SK-N-SH (cell line): ENCODE results near the gene ATF4. TPM values are rescaled to one million over a fixed set of nuclear protein-coding genes. Genes with fewer than 3 reads are reported as not detected.

Experiments
- CTCF ChIA-PET: fragments of 300-600, 350-600 bp; formaldehyde crosslinking; extraction: SDS; loops from one replicate; lab custom pipeline; 2021; lab: Yijun Ruan, JAX
- POLR2A ChIA-PET: fragments of 350-600 bp; sonication (Branson Sonifier 250); formaldehyde crosslinking; extraction: SDS; loops from one replicate; lab custom pipeline; 2020; ENCODE audit warnings: antibody characterized with exemption, inconsistent platforms; lab: Yijun Ruan, JAX
- DNase-seq: peaks from one replicate; pipeline ENCODE4 v3.0.0; 2012
- H2AFZ ChIP-seq: fragments of 200-600 bp; sonication (generic); 2 replicates; pipeline ENCODE4 v1.8.1; 2016; ENCODE audit warnings: antibody characterized with exemption, mild to moderate bottlenecking, low read depth
- H3F3A ChIP-seq: fragments of 200-600 bp; sonication (generic); replicated peaks from 2 replicates; pipeline ENCODE3; 2016; ENCODE audit warnings: antibody characterized with exemption, mild to moderate bottlenecking; ENCODE audit not compliant: insufficient read depth
- H3K27ac ChIP-seq, 2 experiments: fragments of 200-500 bp in 1 of 2; fragments of 200-600 bp in 1 of 2; sonication (Bioruptor generic) in 1 of 2; sonication (generic), shearing (Covaris generic) in 1 of 2; 2 replicates each; pipeline versions ENCODE4 v1.5.1 to v1.6.1; 2014 to 2016; ENCODE audit warnings: low read depth in 2 of 2, inconsistent platforms in 1 of 2, low read length in 1 of 2, mild to moderate bottlenecking in 1 of 2, mixed read lengths in 1 of 2
- H3K27me3 ChIP-seq: fragments of 200-600 bp; sonication (generic), shearing (Covaris generic); 2 replicates; pipeline ENCODE4 v1.6.1; 2016; ENCODE audit warnings: mixed run types; ENCODE audit not compliant: insufficient read depth
- H3K36me3 ChIP-seq, 2 experiments: fragments of 200-500 bp in 1 of 2; fragments of 200-600 bp in 1 of 2; sonication (Bioruptor generic) in 1 of 2; sonication (generic) in 1 of 2; replicated peaks in 1 of 2; 2 replicates each; pipeline versions ENCODE3 to v1.5.1; 2014 to 2016; ENCODE audit warnings: low read length in 1 of 2, mild to moderate bottlenecking in 1 of 2; ENCODE audit not compliant: insufficient read depth in 2 of 2, control insufficient read depth in 1 of 2
- H3K4me1 ChIP-seq, 2 experiments: fragments of 200-500 bp in 1 of 2; fragments of 200-600 bp in 1 of 2; sonication (Bioruptor generic) in 1 of 2; sonication (generic), shearing (Covaris generic) in 1 of 2; 2 replicates each; pipeline versions ENCODE4 v1.5.1 to v1.6.1; 2014 to 2016; ENCODE audit warnings: low read depth in 1 of 2, low read length in 1 of 2, mixed run types in 1 of 2; ENCODE audit not compliant: insufficient read depth in 2 of 2, control insufficient read depth in 1 of 2
- H3K4me2 ChIP-seq: fragments of 200-600 bp; sonication (generic), shearing (Covaris generic); 2 replicates; pipeline ENCODE4 v1.6.1; 2017; ENCODE audit warnings: mixed run types
- H3K4me3 ChIP-seq, 2 experiments: fragments of 200-500 bp in 1 of 2; fragments of 200-600 bp in 1 of 2; sonication (Bioruptor generic) in 1 of 2; sonication (generic), shearing (Covaris generic) in 1 of 2; 2 replicates each; pipeline versions ENCODE4 v1.5.1 to v1.8.1; 2014 to 2016; ENCODE audit warnings: low read depth in 2 of 2, inconsistent platforms in 1 of 2, low read length in 1 of 2, mild to moderate bottlenecking in 1 of 2, mixed read lengths in 1 of 2, moderate library complexity in 1 of 2
- H3K79me2 ChIP-seq: fragments of 200-600 bp; sonication (generic); 2 replicates; pipeline ENCODE4 v1.8.1; 2017; ENCODE audit warnings: mild to moderate bottlenecking; ENCODE audit not compliant: insufficient read depth
- H3K9ac ChIP-seq: fragments of 200-600 bp; sonication (generic); 2 replicates; pipeline ENCODE4 v1.6.1; 2017; ENCODE audit warnings: mixed run types
- H3K9me2 ChIP-seq: fragments of 200-600 bp; sonication (generic); 2 replicates; pipeline ENCODE4 v1.6.1; 2017; ENCODE audit warnings: mixed run types
- H3K9me3 ChIP-seq: fragments of 200-600 bp; sonication (generic); 2 replicates; pipeline ENCODE4 v1.6.1; 2017; ENCODE audit warnings: mixed run types, mild to moderate bottlenecking, moderate library complexity
- H4K20me1 ChIP-seq: fragments of 200-600 bp; sonication (generic); 2 replicates; pipeline ENCODE4 v1.6.1; 2017; ENCODE audit warnings: mild to moderate bottlenecking, mixed run types; ENCODE audit not compliant: insufficient read depth
- ELF1 ChIP-seq: IDR thresholded peaks from 2 replicates; pipeline ENCODE4 v1.4.0; 2012
- FOSL2 ChIP-seq: IDR thresholded peaks from 2 replicates; pipeline ENCODE4 v1.4.0; 2012; ENCODE audit warnings: low read depth, mild to moderate bottlenecking, moderate library complexity, borderline replicate concordance
- FOXM1 ChIP-seq: IDR thresholded peaks from 2 replicates; pipeline ENCODE4 v1.4.0; 2012; ENCODE audit warnings: low read depth, mild to moderate bottlenecking
- JUND ChIP-seq: IDR thresholded peaks from 2 replicates; pipeline ENCODE4 v1.4.0; 2012
- MEF2A ChIP-seq: IDR thresholded peaks from 2 replicates; pipeline ENCODE4 v1.4.0; 2012; ENCODE audit warnings: low read depth, borderline replicate concordance
- RAD21 ChIP-seq: IDR thresholded peaks from 2 replicates; pipeline ENCODE4 v1.6.1; 2012; ENCODE audit warnings: mild to moderate bottlenecking, low read length
- RCOR1 ChIP-seq: fragments of 150-350 bp; IDR thresholded peaks from 2 replicates; pipeline ENCODE4 v1.6.1; 2017; ENCODE audit warnings: antibody characterized with exemption, low read length
- RXRA ChIP-seq: IDR thresholded peaks from 2 replicates; pipeline ENCODE4 v1.4.0; 2012; ENCODE audit warnings: low read depth, mild to moderate bottlenecking, borderline replicate concordance
- SMC3 ChIP-seq: IDR thresholded peaks from 2 replicates; pipeline ENCODE4 v1.6.1; 2012; ENCODE audit warnings: low read depth, low read length, improper control_type of control experiment
- TAF1 ChIP-seq: IDR thresholded peaks from 2 replicates; pipeline ENCODE4 v1.6.1; 2012; ENCODE audit warnings: low read depth, mild to moderate bottlenecking, low read length, moderate library complexity, borderline replicate concordance
- TCF12 ChIP-seq: IDR thresholded peaks from 2 replicates; pipeline ENCODE4 v1.4.0; 2012
- TEAD4 ChIP-seq: IDR thresholded peaks from 2 replicates; pipeline ENCODE4 v1.4.0; 2012; ENCODE audit warnings: mild to moderate bottlenecking, borderline replicate concordance; ENCODE audit not compliant: insufficient read depth
- WGBS: methylation state at CpG from one replicate; pipeline ENCODE4 v1.1.6; 2017; ENCODE audit warnings: low lambda C conversion rate; 5-methylcytosine and 5-hydroxymethylcytosine counted together
- polyA plus RNA-seq, 3 experiments: library from polyadenylated mRNA; depleted of rRNA; stranded (reverse); fragments of >200 nt; gene quantifications; 2 replicates each; pipeline ENCODE4 v1.2.3, GENCODE V29; 2012
- TF ChIP-seq, protein P1 (sequence below): IDR thresholded peaks from 2 replicates; pipeline ENCODE4 v1.6.1; 2012; ENCODE audit warnings: mild to moderate bottlenecking, low read depth, low read length, moderate library complexity
- TF ChIP-seq, protein P2 (sequence below): IDR thresholded peaks from 2 replicates; pipeline ENCODE4 v1.4.0; 2012; ENCODE audit warnings: low read depth
- TF ChIP-seq, protein P3 (sequence below): IDR thresholded peaks from 2 replicates; pipeline ENCODE4 v1.4.0; 2012; ENCODE audit warnings: low read depth, borderline replicate concordance
- TF ChIP-seq, protein P4 (sequence below): IDR thresholded peaks from 2 replicates; pipeline ENCODE4; 2012
- TF ChIP-seq, protein P5 (sequence below): fragments of 200-600 bp; sonication (generic); IDR thresholded peaks from 2 replicates; pipeline ENCODE4 v1.6.1; 2017; ENCODE audit warnings: antibody characterized with exemption, mild to moderate bottlenecking, moderate library complexity

Gene ATF4
- polyA plus RNA-seq, 1 of the 3 experiments (the other 2 are of a cell fraction) = 375 TPM

DNA sequence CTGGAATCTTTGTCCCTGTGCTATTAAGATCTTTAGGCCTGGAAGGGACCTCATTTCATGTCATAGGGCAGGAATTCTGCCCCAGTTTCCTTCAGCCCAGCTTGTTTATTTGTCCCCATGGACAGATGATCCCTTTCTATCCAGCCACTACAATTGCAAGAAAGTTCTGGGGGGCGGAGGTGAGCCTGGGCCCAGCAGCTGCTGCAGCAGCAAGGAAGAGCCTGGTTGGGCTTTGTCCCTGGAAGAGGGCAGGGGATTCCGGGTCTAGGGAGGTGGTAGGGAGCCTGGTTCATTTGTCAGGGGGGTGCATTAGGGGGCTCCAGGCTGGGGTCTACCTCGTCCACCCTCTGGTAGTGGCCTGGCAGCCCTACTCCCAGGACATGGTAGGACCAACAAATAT lies 33.8 kb downstream of the ATF4 start (continued):
- TF ChIP-seq, protein P1, sequence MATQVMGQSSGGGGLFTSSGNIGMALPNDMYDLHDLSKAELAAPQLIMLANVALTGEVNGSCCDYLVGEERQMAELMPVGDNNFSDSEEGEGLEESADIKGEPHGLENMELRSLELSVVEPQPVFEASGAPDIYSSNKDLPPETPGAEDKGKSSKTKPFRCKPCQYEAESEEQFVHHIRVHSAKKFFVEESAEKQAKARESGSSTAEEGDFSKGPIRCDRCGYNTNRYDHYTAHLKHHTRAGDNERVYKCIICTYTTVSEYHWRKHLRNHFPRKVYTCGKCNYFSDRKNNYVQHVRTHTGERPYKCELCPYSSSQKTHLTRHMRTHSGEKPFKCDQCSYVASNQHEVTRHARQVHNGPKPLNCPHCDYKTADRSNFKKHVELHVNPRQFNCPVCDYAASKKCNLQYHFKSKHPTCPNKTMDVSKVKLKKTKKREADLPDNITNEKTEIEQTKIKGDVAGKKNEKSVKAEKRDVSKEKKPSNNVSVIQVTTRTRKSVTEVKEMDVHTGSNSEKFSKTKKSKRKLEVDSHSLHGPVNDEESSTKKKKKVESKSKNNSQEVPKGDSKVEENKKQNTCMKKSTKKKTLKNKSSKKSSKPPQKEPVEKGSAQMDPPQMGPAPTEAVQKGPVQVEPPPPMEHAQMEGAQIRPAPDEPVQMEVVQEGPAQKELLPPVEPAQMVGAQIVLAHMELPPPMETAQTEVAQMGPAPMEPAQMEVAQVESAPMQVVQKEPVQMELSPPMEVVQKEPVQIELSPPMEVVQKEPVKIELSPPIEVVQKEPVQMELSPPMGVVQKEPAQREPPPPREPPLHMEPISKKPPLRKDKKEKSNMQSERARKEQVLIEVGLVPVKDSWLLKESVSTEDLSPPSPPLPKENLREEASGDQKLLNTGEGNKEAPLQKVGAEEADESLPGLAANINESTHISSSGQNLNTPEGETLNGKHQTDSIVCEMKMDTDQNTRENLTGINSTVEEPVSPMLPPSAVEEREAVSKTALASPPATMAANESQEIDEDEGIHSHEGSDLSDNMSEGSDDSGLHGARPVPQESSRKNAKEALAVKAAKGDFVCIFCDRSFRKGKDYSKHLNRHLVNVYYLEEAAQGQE = no peak
- TF ChIP-seq JUND (no peak), FOXM1 (no peak), RCOR1 (no peak)

DNA sequence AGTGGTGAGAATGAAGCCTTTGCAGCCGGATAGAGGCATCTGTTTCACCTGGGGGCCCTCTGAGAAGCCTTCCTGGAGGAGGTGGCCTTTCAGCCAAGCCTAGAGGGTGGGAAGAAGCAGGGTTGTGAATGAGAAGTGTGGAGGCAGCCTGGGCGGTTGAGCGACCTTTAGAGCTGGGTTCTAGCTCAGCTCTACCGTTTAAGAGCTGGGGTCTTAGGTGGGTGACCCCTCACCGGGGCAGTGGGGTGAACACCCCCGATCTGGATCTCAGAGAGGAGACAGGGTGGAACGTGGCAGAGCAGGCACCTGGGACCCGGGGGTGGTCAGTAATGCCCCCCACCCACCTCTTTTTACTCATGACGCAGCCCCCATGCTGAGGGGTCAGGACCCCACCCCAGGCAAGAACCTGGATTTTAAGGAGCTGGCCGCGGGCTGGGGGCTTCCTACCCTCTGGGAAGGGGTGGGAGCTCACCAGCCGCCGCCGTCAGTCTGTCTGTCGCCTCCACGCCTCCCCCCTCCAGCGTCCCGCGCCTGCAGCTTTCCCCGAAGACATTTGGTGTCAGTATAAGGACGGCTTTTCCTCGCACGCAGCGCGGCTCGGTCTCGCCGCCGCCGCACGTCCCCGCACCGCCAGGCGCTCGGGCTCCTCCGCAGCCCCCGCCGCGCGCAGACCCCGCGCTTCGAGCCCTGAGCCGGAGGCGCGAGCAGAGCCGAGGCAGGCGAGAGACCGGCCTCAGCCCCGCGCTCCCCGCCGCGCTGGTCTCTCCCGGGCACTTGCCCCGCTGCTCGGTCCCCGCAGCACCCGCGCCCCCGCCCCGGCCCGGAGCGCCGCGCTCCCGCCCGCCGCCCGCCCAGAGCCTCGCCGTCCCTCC lies 36.8 kb downstream of the ATF4 start:
- no peak overlapping the region for H2AFZ ChIP-seq
- no peaks in the 10 kb centered on the region for H3K36me3 ChIP-seq
- POLR2A ChIA-PET = no interaction called here
- no peaks in the 10 kb centered on the region for H3K79me2 ChIP-seq
- WGBS = 90% methylated on average over 2 of the region's 72 CpGs
- H3K27ac ChIP-seq = no peak overlapping the region
- TF ChIP-seq TAF1 (no peak), RAD21 (peak; percentile 51), SMC3 (no peak), MEF2A (no peak), TEAD4 (no peak), ELF1 (no peak), TCF12 (no peak), FOXM1 (no peak), RXRA (no peak), FOSL2 (no peak), RCOR1 (no peak)
- TF ChIP-seq, protein P2, sequence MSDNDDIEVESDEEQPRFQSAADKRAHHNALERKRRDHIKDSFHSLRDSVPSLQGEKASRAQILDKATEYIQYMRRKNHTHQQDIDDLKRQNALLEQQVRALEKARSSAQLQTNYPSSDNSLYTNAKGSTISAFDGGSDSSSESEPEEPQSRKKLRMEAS = no peak
- TF ChIP-seq, protein P3, sequence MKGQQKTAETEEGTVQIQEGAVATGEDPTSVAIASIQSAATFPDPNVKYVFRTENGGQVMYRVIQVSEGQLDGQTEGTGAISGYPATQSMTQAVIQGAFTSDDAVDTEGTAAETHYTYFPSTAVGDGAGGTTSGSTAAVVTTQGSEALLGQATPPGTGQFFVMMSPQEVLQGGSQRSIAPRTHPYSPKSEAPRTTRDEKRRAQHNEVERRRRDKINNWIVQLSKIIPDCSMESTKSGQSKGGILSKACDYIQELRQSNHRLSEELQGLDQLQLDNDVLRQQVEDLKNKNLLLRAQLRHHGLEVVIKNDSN = no peak
- TF ChIP-seq, protein P4, sequence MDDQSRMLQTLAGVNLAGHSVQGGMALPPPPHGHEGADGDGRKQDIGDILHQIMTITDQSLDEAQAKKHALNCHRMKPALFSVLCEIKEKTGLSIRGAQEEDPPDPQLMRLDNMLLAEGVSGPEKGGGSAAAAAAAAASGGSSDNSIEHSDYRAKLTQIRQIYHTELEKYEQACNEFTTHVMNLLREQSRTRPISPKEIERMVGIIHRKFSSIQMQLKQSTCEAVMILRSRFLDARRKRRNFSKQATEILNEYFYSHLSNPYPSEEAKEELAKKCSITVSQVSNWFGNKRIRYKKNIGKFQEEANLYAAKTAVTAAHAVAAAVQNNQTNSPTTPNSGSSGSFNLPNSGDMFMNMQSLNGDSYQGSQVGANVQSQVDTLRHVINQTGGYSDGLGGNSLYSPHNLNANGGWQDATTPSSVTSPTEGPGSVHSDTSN = no peak
- TF ChIP-seq, protein P5, sequence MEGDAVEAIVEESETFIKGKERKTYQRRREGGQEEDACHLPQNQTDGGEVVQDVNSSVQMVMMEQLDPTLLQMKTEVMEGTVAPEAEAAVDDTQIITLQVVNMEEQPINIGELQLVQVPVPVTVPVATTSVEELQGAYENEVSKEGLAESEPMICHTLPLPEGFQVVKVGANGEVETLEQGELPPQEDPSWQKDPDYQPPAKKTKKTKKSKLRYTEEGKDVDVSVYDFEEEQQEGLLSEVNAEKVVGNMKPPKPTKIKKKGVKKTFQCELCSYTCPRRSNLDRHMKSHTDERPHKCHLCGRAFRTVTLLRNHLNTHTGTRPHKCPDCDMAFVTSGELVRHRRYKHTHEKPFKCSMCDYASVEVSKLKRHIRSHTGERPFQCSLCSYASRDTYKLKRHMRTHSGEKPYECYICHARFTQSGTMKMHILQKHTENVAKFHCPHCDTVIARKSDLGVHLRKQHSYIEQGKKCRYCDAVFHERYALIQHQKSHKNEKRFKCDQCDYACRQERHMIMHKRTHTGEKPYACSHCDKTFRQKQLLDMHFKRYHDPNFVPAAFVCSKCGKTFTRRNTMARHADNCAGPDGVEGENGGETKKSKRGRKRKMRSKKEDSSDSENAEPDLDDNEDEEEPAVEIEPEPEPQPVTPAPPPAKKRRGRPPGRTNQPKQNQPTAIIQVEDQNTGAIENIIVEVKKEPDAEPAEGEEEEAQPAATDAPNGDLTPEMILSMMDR = peak; percentile 21; the same call in 1 of the 2 replicates
- H4K20me1 ChIP-seq = no peaks in the 10 kb centered on the region
- no peaks in the 10 kb centered on the region; a peak in 1 of 4 replicates for H3K4me1 ChIP-seq
- no peak overlapping the region for H3K9ac ChIP-seq
- no peaks in the 10 kb centered on the region; the same call in 1 of the 2 replicates for H3K27me3 ChIP-seq
- DNase-seq = peak; percentile 71
- H3F3A ChIP-seq = no peaks in the 10 kb centered on the region
- no peak overlapping the region for H3K4me2 ChIP-seq
- no peaks in the 10 kb centered on the region for H3K9me3 ChIP-seq
- CTCF ChIA-PET = interaction anchor here (0.6 to 3.1 kb wide), 6 partner anchors 12 to 479 kb away, joined by 3 to 14 read pairs (median 5); no protein-coding TSS in a partner anchor
- no peaks in the 10 kb centered on the region for H3K9me2 ChIP-seq
- peak overlapping the region; percentile 23 to 30; a peak in 2 of 4 replicates for H3K4me3 ChIP-seq
